Measurements from ENCODE around the gene EHMT1.

The EHMT1 gene

DNA sequence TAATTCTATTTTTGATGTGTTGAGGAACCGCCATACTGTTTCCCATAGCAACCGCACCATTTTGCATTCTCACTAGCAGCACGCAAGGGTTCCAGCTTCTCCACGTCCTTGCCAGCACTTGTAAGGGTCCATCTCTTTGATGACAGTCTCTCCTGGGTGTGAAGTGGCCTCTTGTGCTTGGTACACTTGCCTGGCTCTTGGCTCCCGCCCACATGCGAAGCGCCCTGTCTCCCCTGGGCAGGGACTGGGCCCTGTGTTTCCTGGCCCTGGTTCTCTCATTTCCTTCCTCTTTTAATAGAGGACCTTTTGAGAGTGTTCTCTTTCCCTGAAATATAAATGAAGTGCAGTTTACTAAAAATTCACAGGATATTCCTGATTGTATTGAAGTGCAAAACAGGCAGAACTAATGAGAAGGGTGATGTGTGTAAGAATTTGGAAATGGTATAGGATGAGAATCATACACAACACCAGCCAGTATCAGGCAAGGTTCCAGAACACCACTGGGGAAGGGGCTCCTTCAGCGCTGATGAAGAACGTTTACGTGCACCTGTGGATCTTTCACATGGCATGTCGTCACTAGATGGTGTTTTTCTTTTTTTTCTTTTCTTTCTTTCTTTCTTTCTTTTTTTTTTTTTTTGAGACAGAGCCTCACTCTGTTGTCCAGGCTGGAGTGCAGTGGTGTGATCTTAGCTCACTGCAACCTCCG lies 73.0 kb downstream of the EHMT1 start:
- CTCF ChIA-PET: no interaction called here

DNA sequence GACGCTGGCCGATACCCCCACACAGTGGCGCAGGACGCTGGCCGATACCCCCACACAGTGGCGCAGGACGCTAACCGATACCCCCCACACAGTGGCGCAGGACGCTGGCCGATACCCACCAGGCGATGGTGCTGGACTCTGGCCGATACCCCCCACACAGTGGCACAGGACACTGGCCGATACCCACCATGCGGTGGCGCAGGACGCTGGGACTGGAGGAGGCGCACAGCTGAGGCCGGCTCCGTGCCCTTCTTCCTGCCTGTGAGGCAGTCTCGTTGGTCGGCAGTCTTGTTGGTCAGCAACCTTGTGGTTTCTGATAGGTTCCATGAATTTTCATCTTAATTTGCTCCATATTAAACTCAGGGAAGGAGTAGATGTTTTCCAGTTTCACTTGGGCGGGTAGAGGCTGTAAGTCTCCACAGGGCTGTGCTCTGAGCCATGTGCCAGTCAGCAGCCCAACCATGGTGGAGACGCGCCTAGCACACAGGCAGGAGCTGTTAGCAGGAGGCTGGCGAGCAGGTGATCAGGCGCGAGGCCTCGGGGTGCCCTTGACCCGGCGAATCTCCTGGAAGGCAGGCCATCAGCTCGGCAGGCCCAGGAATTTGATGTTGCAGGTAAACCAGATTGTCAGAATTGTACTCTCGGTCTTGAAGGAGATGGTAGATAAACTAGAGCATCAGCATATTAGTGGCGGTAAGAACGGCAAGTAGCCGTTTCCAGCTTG lies 75.6 kb downstream of the EHMT1 start:
- POLR2A ChIA-PET: no interaction called here
- no peak for TF ChIP-seq CTBP1 (IDR thresholded peaks at IDR 0.05; ENCODE audit: borderline replicate concordance)
- no peak for TF ChIP-seq FOXA1 (IDR thresholded peaks at IDR 0.05)
- TF ChIP-seq HDGF (IDR thresholded peaks at IDR 0.05; ENCODE audit: borderline replicate concordance): no peak
- no peak for TF ChIP-seq SUZ12 (IDR thresholded peaks at IDR 0.05)
- TF ChIP-seq NFRKB (IDR thresholded peaks at IDR 0.05): no peak
- TF ChIP-seq SP1 (IDR thresholded peaks at IDR 0.05): no peak
- no peak for TF ChIP-seq LEF1 (IDR thresholded peaks at IDR 0.05; ENCODE audit: borderline replicate concordance)
- TF ChIP-seq TARDBP (IDR thresholded peaks at IDR 0.05): no peak
- TF ChIP-seq, protein P1, sequence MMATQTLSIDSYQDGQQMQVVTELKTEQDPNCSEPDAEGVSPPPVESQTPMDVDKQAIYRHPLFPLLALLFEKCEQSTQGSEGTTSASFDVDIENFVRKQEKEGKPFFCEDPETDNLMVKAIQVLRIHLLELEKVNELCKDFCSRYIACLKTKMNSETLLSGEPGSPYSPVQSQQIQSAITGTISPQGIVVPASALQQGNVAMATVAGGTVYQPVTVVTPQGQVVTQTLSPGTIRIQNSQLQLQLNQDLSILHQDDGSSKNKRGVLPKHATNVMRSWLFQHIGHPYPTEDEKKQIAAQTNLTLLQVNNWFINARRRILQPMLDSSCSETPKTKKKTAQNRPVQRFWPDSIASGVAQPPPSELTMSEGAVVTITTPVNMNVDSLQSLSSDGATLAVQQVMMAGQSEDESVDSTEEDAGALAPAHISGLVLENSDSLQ (IDR thresholded peaks at IDR 0.05): no peak
- CTCF ChIA-PET: interaction anchor here (0.7 to 1.4 kb wide), 5 partner anchors 20 to 153 kb away, joined by 3 to 4 read pairs (median 4); no protein-coding TSS in a partner anchor
- DNase-seq (ENCODE audit: extremely low spot score): no peak

More for the DNA sequence above, 73.0 kb downstream of the EHMT1 start:
- no peak for DNase-seq (ENCODE audit: extremely low spot score)
- TF ChIP-seq BHLHE40 (IDR thresholded peaks at IDR 0.05; ENCODE audit: borderline replicate concordance): no peak
- no peak for TF ChIP-seq ELF4 (IDR thresholded peaks at IDR 0.05)
- no peak for TF ChIP-seq NFRKB (IDR thresholded peaks at IDR 0.05)
- no peak for TF ChIP-seq TARDBP (IDR thresholded peaks at IDR 0.05)
- no peak for TF ChIP-seq HDGF (IDR thresholded peaks at IDR 0.05; ENCODE audit: borderline replicate concordance)
- TF ChIP-seq ZNF384 (IDR thresholded peaks at IDR 0.05): no peak
- POLR2A ChIA-PET: no interaction called here

DNA sequence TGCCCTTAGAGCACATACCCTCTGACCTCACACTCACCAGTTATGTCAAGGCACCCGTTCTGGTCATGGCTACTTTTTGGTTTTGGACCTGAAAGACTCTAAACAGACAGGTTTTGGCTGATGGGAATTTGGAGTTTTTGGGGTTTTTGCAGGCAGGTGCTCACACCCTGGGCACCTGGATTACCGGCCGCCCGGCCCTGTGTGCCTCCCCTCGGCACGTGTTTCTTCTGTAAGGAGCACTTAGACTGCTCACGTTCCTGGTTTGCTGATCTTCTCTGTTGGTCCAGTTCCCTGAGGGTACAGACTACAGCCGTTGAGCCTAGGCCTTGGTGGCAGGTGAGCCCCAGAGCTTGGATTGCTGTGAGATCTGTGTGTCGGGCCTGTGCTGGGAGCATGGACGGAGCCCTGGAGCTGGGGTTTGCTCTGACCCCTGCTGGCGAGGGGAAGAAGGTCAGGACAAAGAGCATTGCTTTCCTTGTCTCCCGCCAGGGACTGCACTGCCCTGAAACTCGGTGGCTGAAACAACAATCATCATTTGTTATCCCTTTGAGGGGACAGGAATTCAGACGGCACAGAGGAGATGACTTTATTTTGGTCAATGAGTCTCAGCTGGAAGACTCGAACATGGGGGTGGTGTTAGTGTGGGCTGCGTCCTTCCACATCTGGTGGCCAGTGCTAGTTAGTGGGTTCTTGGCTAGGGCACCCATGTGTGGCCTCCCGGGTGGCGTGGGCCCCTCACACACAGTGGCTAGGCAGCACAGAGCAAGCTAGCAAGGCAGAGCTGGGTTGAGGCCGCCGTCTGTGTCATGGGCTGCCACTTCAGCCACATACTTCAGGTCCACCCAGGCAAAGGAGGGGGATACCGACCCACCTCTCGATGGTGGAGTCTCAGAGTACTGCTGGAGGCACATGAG lies 76.4 kb downstream of the EHMT1 start:
- POLR2A ChIA-PET: no interaction called here
- CTCF ChIA-PET: interaction anchor here (0.7 to 1.4 kb wide), 5 partner anchors 19 to 154 kb away, joined by 3 to 4 read pairs (median 4); no protein-coding TSS in a partner anchor

DNA sequence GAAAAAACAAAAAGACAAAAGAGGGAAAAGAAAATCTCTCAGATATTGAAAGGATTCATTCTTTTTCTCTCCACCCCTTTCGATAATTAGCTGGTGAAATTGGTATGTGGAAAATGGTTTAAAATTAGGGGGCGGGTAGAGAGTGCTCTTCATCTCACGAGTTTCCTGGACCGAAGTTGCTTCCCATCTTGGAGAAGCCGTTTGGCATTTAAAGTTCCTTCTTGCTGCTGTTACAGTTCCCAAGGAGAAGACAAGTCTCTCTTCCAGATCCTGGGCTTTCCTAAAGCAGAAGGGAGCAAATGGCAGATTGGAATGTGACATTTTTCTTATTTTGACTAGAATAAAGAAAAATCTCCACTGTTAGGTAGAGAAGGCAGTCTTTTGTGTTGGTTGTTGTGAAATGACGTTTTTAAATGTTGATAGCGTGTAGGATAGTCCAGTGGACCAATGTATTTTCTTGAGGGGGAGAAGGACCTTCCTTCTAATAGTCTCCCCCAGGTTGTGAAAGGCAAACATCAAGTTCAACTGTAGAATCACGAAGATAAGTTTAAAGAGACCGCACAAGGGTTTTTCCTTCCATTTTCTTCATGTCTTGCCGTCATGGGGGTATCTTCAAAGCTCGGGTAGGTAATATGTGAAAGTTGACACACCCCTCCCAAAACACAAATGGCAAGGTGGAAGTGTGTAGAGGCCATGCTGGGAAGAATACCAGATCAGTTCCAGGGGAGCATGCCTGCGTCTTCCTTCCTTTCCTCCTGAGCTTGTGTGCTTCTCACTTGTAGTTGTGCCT lies 77.5 kb downstream of the EHMT1 start:
- ChIA-PET CTCF (interaction anchor here (1.4 to 1.7 kb wide), 2 partner anchors 22 to 23 kb away, joined by 4 to 6 read pairs; no protein-coding TSS in a partner anchor), POLR2A (no interaction called here)

More for the DNA sequence above, 76.4 kb downstream of the EHMT1 start:
- no peak for TF ChIP-seq LEF1 (IDR thresholded peaks at IDR 0.05; ENCODE audit: borderline replicate concordance)
- TF ChIP-seq TARDBP (IDR thresholded peaks at IDR 0.05): no peak
- no peak for TF ChIP-seq FOXK2 (IDR thresholded peaks at IDR 0.05)
- no peak for TF ChIP-seq CTBP1 (IDR thresholded peaks at IDR 0.05; ENCODE audit: borderline replicate concordance)
- no peak for TF ChIP-seq NFRKB (IDR thresholded peaks at IDR 0.05)
- no peak for TF ChIP-seq HDGF (IDR thresholded peaks at IDR 0.05; ENCODE audit: borderline replicate concordance)
- TF ChIP-seq ZNF384 (IDR thresholded peaks at IDR 0.05): no peak
- no peak for TF ChIP-seq BHLHE40 (IDR thresholded peaks at IDR 0.05; ENCODE audit: borderline replicate concordance)
- TF ChIP-seq ELF4 (IDR thresholded peaks at IDR 0.05): no peak
- no peak for TF ChIP-seq ARNT (IDR thresholded peaks at IDR 0.05)
- peak; percentile 79 for DNase-seq (ENCODE audit: extremely low spot score)

DNA sequence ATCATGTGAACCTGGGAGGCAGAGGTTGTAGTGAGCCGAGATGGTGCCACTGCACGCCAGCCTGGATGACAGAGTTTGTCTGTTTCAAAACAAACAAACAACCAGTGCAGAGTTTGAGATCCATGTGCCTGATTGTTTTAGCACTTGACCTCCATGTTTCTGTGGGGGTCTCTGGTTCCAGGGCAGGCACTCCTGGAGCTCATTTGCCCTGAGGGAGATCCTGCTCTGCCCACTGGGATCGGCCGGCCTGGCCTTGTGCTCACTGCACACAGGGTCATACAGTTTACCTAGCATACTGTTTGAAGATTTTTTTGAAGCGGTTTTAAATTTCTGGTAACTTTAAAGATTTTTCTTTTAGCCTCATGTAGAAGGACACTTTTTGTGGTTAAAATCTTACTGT lies 78.4 kb downstream of the EHMT1 start:
- ChIA-PET POLR2A (no interaction called here), CTCF (interaction anchor here (1.7 kb wide), 1 partner anchor 24 kb away, joined by 6 read pairs; no protein-coding TSS in a partner anchor)
- DNase-seq (ENCODE audit: extremely low spot score): no peak
- TF ChIP-seq L3MBTL2 (conservative IDR thresholded peaks at IDR 0.05) (no peak), SUZ12 (IDR thresholded peaks at IDR 0.05) (no peak), BHLHE40 (IDR thresholded peaks at IDR 0.05; ENCODE audit: borderline replicate concordance) (no peak), HDGF (IDR thresholded peaks at IDR 0.05; ENCODE audit: borderline replicate concordance) (no peak), SP1 (IDR thresholded peaks at IDR 0.05) (no peak), FOXK2 (IDR thresholded peaks at IDR 0.05) (no peak), ZNF384 (IDR thresholded peaks at IDR 0.05) (no peak), CTBP1 (IDR thresholded peaks at IDR 0.05; ENCODE audit: borderline replicate concordance) (no peak), ELF4 (IDR thresholded peaks at IDR 0.05) (no peak), TARDBP (IDR thresholded peaks at IDR 0.05) (no peak), NFRKB (IDR thresholded peaks at IDR 0.05) (no peak), LEF1 (IDR thresholded peaks at IDR 0.05; ENCODE audit: borderline replicate concordance) (no peak), FOXA1 (IDR thresholded peaks at IDR 0.05) (no peak), ARNT (IDR thresholded peaks at IDR 0.05) (no peak), FOXM1 (IDR thresholded peaks at IDR 0.05; ENCODE audit: borderline replicate concordance) (no peak)
- TF ChIP-seq, protein P1 (IDR thresholded peaks at IDR 0.05): no peak

More for the DNA sequence above, 77.5 kb downstream of the EHMT1 start:
- no peak for TF ChIP-seq TARDBP (IDR thresholded peaks at IDR 0.05)
- no peak for TF ChIP-seq FOXA1 (IDR thresholded peaks at IDR 0.05)
- no peak for TF ChIP-seq CTBP1 (IDR thresholded peaks at IDR 0.05; ENCODE audit: borderline replicate concordance)
- no peak for TF ChIP-seq ARNT (IDR thresholded peaks at IDR 0.05)
- TF ChIP-seq BHLHE40 (IDR thresholded peaks at IDR 0.05; ENCODE audit: borderline replicate concordance): no peak
- no peak for TF ChIP-seq FOXM1 (IDR thresholded peaks at IDR 0.05; ENCODE audit: borderline replicate concordance)
- no peak for DNase-seq (ENCODE audit: extremely low spot score)

Measured in HEK293T (cell line).